ENCODE results near the gene CSH2. TPM values are rescaled to one million over a fixed set of nuclear protein-coding genes. Genes with fewer than 3 reads are reported as not detected.

The CSH2 gene
- total and polyA plus RNA-seq, 2 of the 13 experiments (the other 11 are each of a cell fraction or from before 2014, with no cell fraction given): not detected

DNA sequence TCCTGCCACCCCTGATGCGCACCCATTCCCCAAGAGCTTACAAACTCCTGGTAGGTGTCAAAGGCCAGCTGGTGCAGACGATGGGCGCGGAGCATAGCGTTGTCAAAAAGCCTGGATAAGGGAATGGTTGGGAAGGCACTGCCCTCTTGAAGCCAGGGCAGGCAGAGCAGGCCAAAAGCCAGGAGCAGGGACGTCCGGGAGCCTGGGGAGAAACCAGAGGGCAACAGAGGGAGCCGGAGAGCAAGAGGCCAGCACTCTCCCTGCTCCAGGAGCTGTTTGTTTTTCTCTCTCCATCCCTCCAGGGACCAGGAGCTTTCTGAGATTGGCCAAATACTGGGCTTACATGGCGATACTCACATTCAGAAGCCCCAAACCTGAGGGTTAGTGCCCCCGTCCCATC lies 44.8 kb upstream of the CSH2 start (continued):
- TF ChIP-seq, protein P1, sequence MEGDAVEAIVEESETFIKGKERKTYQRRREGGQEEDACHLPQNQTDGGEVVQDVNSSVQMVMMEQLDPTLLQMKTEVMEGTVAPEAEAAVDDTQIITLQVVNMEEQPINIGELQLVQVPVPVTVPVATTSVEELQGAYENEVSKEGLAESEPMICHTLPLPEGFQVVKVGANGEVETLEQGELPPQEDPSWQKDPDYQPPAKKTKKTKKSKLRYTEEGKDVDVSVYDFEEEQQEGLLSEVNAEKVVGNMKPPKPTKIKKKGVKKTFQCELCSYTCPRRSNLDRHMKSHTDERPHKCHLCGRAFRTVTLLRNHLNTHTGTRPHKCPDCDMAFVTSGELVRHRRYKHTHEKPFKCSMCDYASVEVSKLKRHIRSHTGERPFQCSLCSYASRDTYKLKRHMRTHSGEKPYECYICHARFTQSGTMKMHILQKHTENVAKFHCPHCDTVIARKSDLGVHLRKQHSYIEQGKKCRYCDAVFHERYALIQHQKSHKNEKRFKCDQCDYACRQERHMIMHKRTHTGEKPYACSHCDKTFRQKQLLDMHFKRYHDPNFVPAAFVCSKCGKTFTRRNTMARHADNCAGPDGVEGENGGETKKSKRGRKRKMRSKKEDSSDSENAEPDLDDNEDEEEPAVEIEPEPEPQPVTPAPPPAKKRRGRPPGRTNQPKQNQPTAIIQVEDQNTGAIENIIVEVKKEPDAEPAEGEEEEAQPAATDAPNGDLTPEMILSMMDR (CRISPR knock-in tag; IDR thresholded peaks at IDR 0.05): peak; percentile 49

GRCh38 chr17:63917646-63918045 lies 44.2 kb upstream of the CSH2 start:
- Histone ChIP-seq H3K27ac (ENCODE audit: extremely low read length, insufficient read depth, low read length) (no peak overlapping the region), H2AFZ (ENCODE audit: low read length) (no peak overlapping the region), H3K9ac (ENCODE audit: insufficient read depth, low read depth, low read length) (no peak overlapping the region), H3K4me3 (replicated peaks in 1 of 3; ENCODE audit: insufficient read depth in 1 of 3, low read depth in 2 of 3, low read length in 3 of 3) (no peak overlapping the region), H3K27me3 (ENCODE audit: control insufficient read depth in 1 of 2, insufficient read depth in 2 of 2, low read length in 2 of 2) (peaks cover 1 to 33% of the 10 kb centered on the region in 2 experiments; a peak in 3 of 5 replicates), H3K4me1 (ENCODE audit: insufficient read depth, low read length) (peaks cover 16% of the 10 kb centered on the region), H4K20me1 (ENCODE audit: insufficient read depth, low read length) (no peaks in the 10 kb centered on the region), H3K36me3 (replicated peaks in 1 of 2; ENCODE audit: control insufficient read depth in 1 of 2, insufficient read depth in 2 of 2, low read length in 2 of 2) (no peaks in the 10 kb centered on the region), H3K4me2 (ENCODE audit: low read depth, low read length) (no peak overlapping the region), H3K79me2 (ENCODE audit: insufficient read depth, low read length) (no peaks in the 10 kb centered on the region), H3K9me3 (ENCODE audit: low read length) (no peaks in the 10 kb centered on the region)
- FAIRE-seq: no peak
- intact Hi-C loops (cut with micrococcal nuclease; ENCODE audit: unreplicated experiment) (loop anchor here (2.0 to 10.0 kb wide), 4 partner anchors 33 to 217 kb away; partner anchors contain the start of gene ERN1), in situ Hi-C loops (cut with HindIII; ENCODE audit: extremely low pct_ligation_motif_present, low pct_unique_long_range_greater_than_20kb) (no loop called here)
- POLR2A ChIA-PET: no interaction called here
- CTCF ChIA-PET (ENCODE audit: low intra/inter-chr PET ratio, low total read pairs): no interaction called here
- 39% methylated on average over 13 of the region's 13 CpGs for WGBS (ENCODE audit: low lambda C conversion rate)
- BruUV-seq (replicated peaks): no TSS peak
- DNase-seq (ENCODE audit: low spot score): no peak
- ATAC-seq: no peak
- no peak for TF ChIP-seq MYPOP (CRISPR knock-in tag; IDR thresholded peaks at IDR 0.05)
- no peak for TF ChIP-seq ZNF775 (CRISPR knock-in tag; IDR thresholded peaks at IDR 0.05; ENCODE audit: borderline replicate concordance)
- no peak for TF ChIP-seq ZNF296 (CRISPR knock-in tag; conservative IDR thresholded peaks at IDR 0.05)
- no peak for TF ChIP-seq ZNF543 (CRISPR knock-in tag; IDR thresholded peaks at IDR 0.05)
- TF ChIP-seq FOXP1 (IDR thresholded peaks at IDR 0.05): no peak
- no peak for TF ChIP-seq FOXP1 (CRISPR knock-in tag; IDR thresholded peaks at IDR 0.05)
- TF ChIP-seq SKI (IDR thresholded peaks at IDR 0.05; ENCODE audit: partially characterized antibody): no peak
- TF ChIP-seq ZNF530 (CRISPR knock-in tag; IDR thresholded peaks at IDR 0.05; ENCODE audit: low read depth): no peak
- TF ChIP-seq, protein P2, sequence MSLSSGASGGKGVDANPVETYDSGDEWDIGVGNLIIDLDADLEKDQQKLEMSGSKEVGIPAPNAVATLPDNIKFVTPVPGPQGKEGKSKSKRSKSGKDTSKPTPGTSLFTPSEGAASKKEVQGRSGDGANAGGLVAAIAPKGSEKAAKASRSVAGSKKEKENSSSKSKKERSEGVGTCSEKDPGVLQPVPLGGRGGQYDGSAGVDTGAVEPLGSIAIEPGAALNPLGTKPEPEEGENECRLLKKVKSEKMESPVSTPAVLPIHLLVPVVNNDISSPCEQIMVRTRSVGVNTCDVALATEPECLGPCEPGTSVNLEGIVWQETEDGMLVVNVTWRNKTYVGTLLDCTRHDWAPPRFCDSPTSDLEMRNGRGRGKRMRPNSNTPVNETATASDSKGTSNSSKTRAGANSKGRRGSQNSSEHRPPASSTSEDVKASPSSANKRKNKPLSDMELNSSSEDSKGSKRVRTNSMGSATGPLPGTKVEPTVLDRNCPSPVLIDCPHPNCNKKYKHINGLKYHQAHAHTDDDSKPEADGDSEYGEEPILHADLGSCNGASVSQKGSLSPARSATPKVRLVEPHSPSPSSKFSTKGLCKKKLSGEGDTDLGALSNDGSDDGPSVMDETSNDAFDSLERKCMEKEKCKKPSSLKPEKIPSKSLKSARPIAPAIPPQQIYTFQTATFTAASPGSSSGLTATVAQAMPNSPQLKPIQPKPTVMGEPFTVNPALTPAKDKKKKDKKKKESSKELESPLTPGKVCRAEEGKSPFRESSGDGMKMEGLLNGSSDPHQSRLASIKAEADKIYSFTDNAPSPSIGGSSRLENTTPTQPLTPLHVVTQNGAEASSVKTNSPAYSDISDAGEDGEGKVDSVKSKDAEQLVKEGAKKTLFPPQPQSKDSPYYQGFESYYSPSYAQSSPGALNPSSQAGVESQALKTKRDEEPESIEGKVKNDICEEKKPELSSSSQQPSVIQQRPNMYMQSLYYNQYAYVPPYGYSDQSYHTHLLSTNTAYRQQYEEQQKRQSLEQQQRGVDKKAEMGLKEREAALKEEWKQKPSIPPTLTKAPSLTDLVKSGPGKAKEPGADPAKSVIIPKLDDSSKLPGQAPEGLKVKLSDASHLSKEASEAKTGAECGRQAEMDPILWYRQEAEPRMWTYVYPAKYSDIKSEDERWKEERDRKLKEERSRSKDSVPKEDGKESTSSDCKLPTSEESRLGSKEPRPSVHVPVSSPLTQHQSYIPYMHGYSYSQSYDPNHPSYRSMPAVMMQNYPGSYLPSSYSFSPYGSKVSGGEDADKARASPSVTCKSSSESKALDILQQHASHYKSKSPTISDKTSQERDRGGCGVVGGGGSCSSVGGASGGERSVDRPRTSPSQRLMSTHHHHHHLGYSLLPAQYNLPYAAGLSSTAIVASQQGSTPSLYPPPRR (CRISPR knock-in tag; IDR thresholded peaks at IDR 0.05; ENCODE audit: borderline replicate concordance): no peak
- no peak for TF ChIP-seq MLXIP (CRISPR knock-in tag; IDR thresholded peaks at IDR 0.05; ENCODE audit: borderline replicate concordance)
- TF ChIP-seq ZNF230 (CRISPR knock-in tag; IDR thresholded peaks at IDR 0.05): no peak
- no peak for TF ChIP-seq SMAD9 (CRISPR knock-in tag; IDR thresholded peaks at IDR 0.05)
